K562 (cell line): ENCODE measurements around the gene RNH1. TPM values are rescaled to one million over a fixed set of nuclear protein-coding genes. Genes with fewer than 3 reads are reported as not detected.

Experiments
- EZH2 ChIP-seq: IDR thresholded peaks from 2 replicates; pipeline ENCODE4 v1.6.1; 2012; ENCODE audit warnings: low read depth, mild to moderate bottlenecking, inconsistent platforms, low read length, borderline replicate concordance
- HDAC1 ChIP-seq, 2 experiments: fragments of 450-650 bp; IDR thresholded peaks; 2 replicates each; pipeline ENCODE4 v1.6.1; 2016 to 2017; ENCODE audit warnings: inconsistent platforms in 1 of 2, mild to moderate bottlenecking in 1 of 2, moderate library complexity in 1 of 2
- ILK ChIP-seq: fragments of 450-650 bp; IDR thresholded peaks from 2 replicates; pipeline ENCODE4 v1.6.1; 2016; ENCODE audit warnings: missing genetic modification characterization, low read depth, mild to moderate bottlenecking, missing compliant biosample characterization, moderate library complexity, borderline replicate concordance
- MIER1 ChIP-seq: fragments of 450-650 bp; IDR thresholded peaks from 2 replicates; pipeline ENCODE4 v1.6.1; 2016; ENCODE audit warnings: antibody characterized with exemption, mild to moderate bottlenecking, low read depth
- MYNN ChIP-seq, 2 experiments: sonication (generic); formaldehyde crosslinking in 1 of 2; IDR thresholded peaks; 2 replicates each; pipeline versions ENCODE4 v1.5.0 to v1.6.1; 2016 to 2020; ENCODE audit warnings: antibody characterized with exemption in 1 of 2, missing genetic modification reagents in 1 of 2
- NR2C1 ChIP-seq, 2 experiments: fragments of 450-650 bp; IDR thresholded peaks; 2 replicates each; pipeline ENCODE4 v1.6.1; 2017; ENCODE audit warnings: mild to moderate bottlenecking in 2 of 2, antibody characterized with exemption in 1 of 2, inconsistent platforms in 1 of 2, missing compliant biosample characterization in 1 of 2, missing genetic modification characterization in 1 of 2
- RBM39 ChIP-seq: fragments of 200-400 bp; formaldehyde crosslinking; optimal IDR thresholded peaks from 2 replicates; pipeline ENCODE3; 2018; ENCODE audit warnings: low read depth, low read length
- ZNF311 ChIP-seq: fragments of 250-450 bp; sonication (Bioruptor Pico); IDR thresholded peaks from 2 replicates; pipeline ENCODE4 v1.4.0; 2020; ENCODE audit warnings: mild to moderate bottlenecking, moderate library complexity
- ZNF408 ChIP-seq: fragments of 250-450 bp; sonication (Bioruptor Pico); IDR thresholded peaks from 2 replicates; pipeline ENCODE4 v1.4.0; 2020; ENCODE audit warnings: low read depth, mild to moderate bottlenecking, moderate library complexity
- ZNF696 ChIP-seq: fragments of 250-450 bp; sonication (Bioruptor Pico); conservative IDR thresholded peaks from 2 replicates; pipeline ENCODE4 v1.4.0; 2020; ENCODE audit warnings: mild to moderate bottlenecking, moderate library complexity
- polyA plus RNA-seq, 8 experiments: library from polyadenylated mRNA; depleted of rRNA in 4 of 8; stranded (reverse) in 5 of 8; unstranded in 3 of 8; fragments of >200 nt; fragmentation: Nextera tagmentation in 2 of 8; fragmentation: Illumina TruSeq in 1 of 8; extraction: Ambion mirVana in 2 of 8; extraction: Trizol in 1 of 8; gene quantifications; 2 replicates each; pipeline versions ENCODE4 v1.2.1 to v1.2.3, GENCODE V29; 2011 to 2014; ENCODE audit warnings: inconsistent platforms in 1 of 8, missing spikeins in 1 of 8
- total RNA-seq, 7 experiments: library from RNA; depleted of rRNA in 6 of 7; stranded (reverse); fragments of >200 nt in 6 of 7; fragmentation: Illumina TruSeq in 2 of 7; extraction: Trizol in 2 of 7; gene quantifications; 2 replicates each; pipeline versions ENCODE4 v1.2.1 to v1.2.3, GENCODE V29; 2011 to 2021; ENCODE audit warnings: low replicate concordance in 1 of 7

The RNH1 gene
- total and polyA plus RNA-seq, 9 of the 15 experiments (the other 6 are each of a cell fraction or from before 2014, with no cell fraction given) = 2.5 to 160 (median 44.3) TPM

- TF ChIP-seq ZNF311 (CRISPR knock-in tag) (no peak), MYNN (IDR thresholded peaks at IDR 0.05) (no peak), MYNN (CRISPR knock-in tag; IDR thresholded peaks at IDR 0.05) (no peak), HDAC1 (IDR thresholded peaks at IDR 0.05) (no peak), ZNF696 (CRISPR knock-in tag) (no peak), RBM39 (no peak), EZH2 (no peak), MIER1 (no peak), NR2C1 (IDR thresholded peaks at IDR 0.05) (no peak), NR2C1 (tag; IDR thresholded peaks at IDR 0.05) (no peak), ZNF408 (CRISPR knock-in tag) (no peak), ILK (tag) (no peak)
Measured at GRCh38 chr11:506995-507726, at the start of gene RNH1 (continued).
